WERI-Rb-1 (cell line): ENCODE results near the gene RRP12.

ENCODE experiments used
- DNase-seq: peaks from one replicate; pipeline ENCODE4 v3.0.0-alpha.2; 2020
- H3K27ac ChIP-seq: fragments of 250-450 bp; sonication (Bioruptor Pico); 2 replicates; pipeline ENCODE4 v1.5.1; 2020; ENCODE audit warnings: mild to moderate bottlenecking, moderate library complexity
- H3K27me3 ChIP-seq: fragments of 250-450 bp; sonication (Bioruptor Pico); 2 replicates; pipeline ENCODE4 v1.5.1; 2021; ENCODE audit warnings: mild to moderate bottlenecking, low read depth, moderate library complexity; ENCODE audit not compliant: insufficient read depth, severe bottlenecking
- H3K36me3 ChIP-seq: fragments of 250-450 bp; sonication (Bioruptor Pico); 2 replicates; pipeline ENCODE4 v1.5.1; 2020; ENCODE audit warnings: mild to moderate bottlenecking, moderate library complexity
- H3K4me3 ChIP-seq: 2 replicates; pipeline ENCODE4 v1.5.1; 2011; ENCODE audit warnings: low read depth, mild to moderate bottlenecking, control low read depth, low read length
- H3K9me3 ChIP-seq: fragments of 250-450 bp; sonication (Bioruptor Pico); 2 replicates; pipeline ENCODE4 v1.5.1; 2021; ENCODE audit warnings: mild to moderate bottlenecking, moderate library complexity; ENCODE audit not compliant: severe bottlenecking
- CTCF ChIP-seq: IDR thresholded peaks from 2 replicates; pipeline ENCODE4 v1.5.1; 2011; ENCODE audit warnings: low read depth, mild to moderate bottlenecking, control low read depth, inconsistent platforms, low read length

RRP12 gene

GRCh38 chr10:97372233-97372875, 28.8 kb downstream of the RRP12 start:
- Histone ChIP-seq H3K27ac (peak overlapping the region; percentile 36; the same call in 1 of the 2 replicates), H3K36me3 (peaks cover 42% of the 10 kb centered on the region), H3K9me3 (no peaks in the 10 kb centered on the region), H3K27me3 (no peaks in the 10 kb centered on the region), H3K4me3 (no peak overlapping the region)
- no peak for DNase-seq
- TF ChIP-seq CTCF: no peak

- DNase-seq: no peak
- peaks cover 43% of the 10 kb centered on the region for H3K36me3 ChIP-seq
- TF ChIP-seq CTCF: no peak
- H3K4me3 ChIP-seq: no peak overlapping the region
- H3K9me3 ChIP-seq: no peaks in the 10 kb centered on the region
- H3K27ac ChIP-seq: peak overlapping the region; percentile 36; the same call in 1 of the 2 replicates
- H3K27me3 ChIP-seq: no peaks in the 10 kb centered on the region
Measured at GRCh38 chr10:97371696-97372095, 29.4 kb downstream of the RRP12 start.

- no peaks in the 10 kb centered on the region for H3K9me3 ChIP-seq
- no peak for DNase-seq
- peaks cover 36% of the 10 kb centered on the region for H3K36me3 ChIP-seq
- H3K27me3 ChIP-seq: no peaks in the 10 kb centered on the region
- no peak overlapping the region for H3K27ac ChIP-seq
- no peak overlapping the region for H3K4me3 ChIP-seq
- no peak for TF ChIP-seq CTCF
Measured at GRCh38 chr10:97367126-97367649, 34.0 kb downstream of the RRP12 start.

- H3K27ac ChIP-seq: no peak overlapping the region
- peaks cover 31% of the 10 kb centered on the region for H3K36me3 ChIP-seq
Measured at GRCh38 chr10:97366572-97366971, 34.6 kb downstream of the RRP12 start.

GRCh38 chr10:97365761-97366351, 35.3 kb downstream of the RRP12 start:
- H3K4me3 ChIP-seq: no peak overlapping the region
- no peak for DNase-seq
- H3K36me3 ChIP-seq: peaks cover 24% of the 10 kb centered on the region
- H3K27ac ChIP-seq: no peak overlapping the region
- H3K27me3 ChIP-seq: no peaks in the 10 kb centered on the region
- no peak for TF ChIP-seq CTCF
- no peaks in the 10 kb centered on the region for H3K9me3 ChIP-seq

More at GRCh38 chr10:97366572-97366971, 34.6 kb downstream of the RRP12 start:
- DNase-seq: no peak
- Histone ChIP-seq H3K9me3 (no peaks in the 10 kb centered on the region), H3K27me3 (no peaks in the 10 kb centered on the region), H3K4me3 (no peak overlapping the region)
- TF ChIP-seq CTCF: no peak

- TF ChIP-seq CTCF: no peak
- peaks cover 15% of the 10 kb centered on the region for H3K36me3 ChIP-seq
Measured at GRCh38 chr10:97363071-97363470, 38.1 kb downstream of the RRP12 start.

More at GRCh38 chr10:97363071-97363470, 38.1 kb downstream of the RRP12 start:
- H3K27me3 ChIP-seq: no peaks in the 10 kb centered on the region
- H3K27ac ChIP-seq: no peak overlapping the region
- no peak overlapping the region for H3K4me3 ChIP-seq
- DNase-seq: no peak
- no peaks in the 10 kb centered on the region for H3K9me3 ChIP-seq
